NCI-H2107 treated with DMSO at 0.1 percent for 48 hours (cell line): ENCODE results near the gene PGAP6.
"Not testable (repeated sequence)": the region's sequence is repeated elsewhere in the genome, so short reads cannot be mapped to it uniquely, and the experiment has no call there.

Experiments used
- DNase-seq: peaks from one replicate; lab custom pipeline; 2025; ENCODE audit not compliant: unreplicated experiment; lab: John Stamatoyannopoulos, UW

The PGAP6 gene

GRCh38 chr16:379961-380761, 1.6 kb downstream of the PGAP6 start:
- no peak for DNase-seq

- DNase-seq: peak; percentile 95
These were observed 2.4 kb downstream of the PGAP6 start for GRCh38 chr16:379183-379960.

- no peak for DNase-seq
These were observed 3.0 kb downstream of the PGAP6 start for GRCh38 chr16:378821-379182.

DNA sequence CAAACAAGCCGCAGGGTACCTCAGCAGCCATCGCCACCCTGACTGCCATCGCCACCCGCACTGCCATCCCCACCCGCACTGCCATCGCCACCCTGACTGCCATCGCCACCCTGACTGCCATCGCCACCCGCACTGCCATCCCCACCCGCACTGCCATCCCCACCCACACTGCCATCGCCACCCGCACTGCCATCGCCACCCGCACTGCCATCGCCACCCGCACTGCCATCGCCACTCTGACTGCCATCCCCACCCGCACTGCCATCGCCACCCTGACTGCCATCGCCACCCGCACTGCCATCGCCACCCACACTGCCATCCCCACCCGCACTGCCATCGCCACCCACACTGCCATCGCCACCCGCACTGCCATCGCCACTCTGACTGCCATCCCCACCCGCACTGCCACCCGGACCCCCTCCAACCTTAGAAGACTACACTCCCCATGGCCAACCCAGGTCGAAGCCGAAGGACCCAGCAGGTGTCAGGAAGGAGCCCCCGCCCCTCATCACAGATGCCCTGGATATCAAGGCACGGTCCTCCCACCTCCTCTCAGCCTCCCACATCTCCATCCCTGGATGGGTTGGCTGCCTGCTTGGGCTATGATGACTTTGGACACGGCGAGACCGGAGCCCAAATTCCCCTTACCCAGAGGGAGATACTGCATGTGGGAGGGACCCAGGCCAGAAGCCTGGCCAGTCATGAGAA, 3.5 kb downstream of the PGAP6 start:
- DNase-seq: not testable (repeated sequence)

- no peak for DNase-seq
These were observed 4.3 kb downstream of the PGAP6 start for GRCh38 chr16:377419-377951.

- no peak for DNase-seq
These were observed 4.9 kb downstream of the PGAP6 start for GRCh38 chr16:376817-377418.

DNA sequence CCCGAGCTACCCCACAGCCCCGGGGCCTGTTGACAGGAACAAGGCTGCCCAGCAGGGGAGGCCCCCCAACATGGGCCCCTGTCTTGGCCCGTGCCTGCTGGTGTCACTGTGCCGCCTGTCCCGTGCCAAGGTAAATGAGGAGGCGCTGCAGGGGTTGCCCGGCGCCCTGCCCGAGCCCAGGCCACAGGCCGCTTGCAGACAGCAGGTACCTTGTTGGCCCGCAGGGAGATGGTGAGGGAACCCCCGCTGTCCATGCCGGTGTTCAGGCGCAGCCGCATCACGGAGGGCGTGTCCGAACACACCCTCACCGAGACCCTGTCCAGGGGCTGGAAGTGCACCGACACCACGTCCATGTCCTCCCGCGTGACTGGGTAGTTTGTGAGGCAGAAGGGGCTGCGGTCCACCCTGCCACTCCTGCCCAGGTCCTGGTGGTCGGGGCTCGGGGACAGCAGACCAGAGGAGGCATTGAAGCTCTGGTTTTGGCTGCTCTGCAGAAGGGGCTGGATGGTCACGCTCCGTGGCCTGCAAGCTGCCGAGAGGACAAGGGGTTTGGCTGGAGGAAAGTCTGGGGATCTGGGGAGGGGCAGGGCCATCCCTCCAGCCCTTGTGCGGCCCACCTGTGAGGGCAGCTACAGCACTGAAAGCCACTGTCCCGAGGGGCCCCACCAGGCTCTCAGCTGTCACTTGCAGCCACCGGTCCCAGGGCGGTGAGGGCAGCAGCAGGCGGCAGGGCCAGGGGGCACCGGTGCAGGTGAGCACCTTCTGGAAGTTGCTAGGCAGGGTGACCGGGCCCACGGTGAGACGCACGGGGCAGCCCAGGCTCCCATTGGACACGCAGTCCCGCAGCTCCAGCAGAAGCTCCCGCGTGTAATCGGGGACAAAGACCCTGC, 5.6 kb downstream of the PGAP6 start:
- no peak for DNase-seq

DNA sequence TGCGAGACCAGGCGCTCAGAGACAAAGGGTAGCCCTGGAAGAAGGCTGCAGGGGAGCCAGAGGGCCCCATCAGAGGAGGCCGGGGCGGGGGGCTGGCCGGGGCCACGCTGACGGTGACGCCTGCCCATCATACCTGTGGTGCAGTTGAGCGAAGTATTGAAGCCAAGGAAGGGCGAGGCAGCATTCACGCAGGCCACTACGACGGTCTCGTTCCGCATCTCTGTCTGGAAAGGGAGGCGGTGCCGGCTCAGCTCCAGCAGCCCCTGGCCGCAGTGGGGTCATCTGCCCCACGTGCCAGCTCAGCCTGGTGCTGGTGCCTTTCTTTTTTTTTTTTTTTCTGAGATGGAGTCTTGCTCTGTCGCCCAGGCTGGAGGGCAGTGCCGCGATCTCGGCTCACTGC, 6.6 kb downstream of the PGAP6 start:
- no peak for DNase-seq

- no peak for DNase-seq
These were observed 7.2 kb downstream of the PGAP6 start for GRCh38 chr16:374616-374926.

DNA sequence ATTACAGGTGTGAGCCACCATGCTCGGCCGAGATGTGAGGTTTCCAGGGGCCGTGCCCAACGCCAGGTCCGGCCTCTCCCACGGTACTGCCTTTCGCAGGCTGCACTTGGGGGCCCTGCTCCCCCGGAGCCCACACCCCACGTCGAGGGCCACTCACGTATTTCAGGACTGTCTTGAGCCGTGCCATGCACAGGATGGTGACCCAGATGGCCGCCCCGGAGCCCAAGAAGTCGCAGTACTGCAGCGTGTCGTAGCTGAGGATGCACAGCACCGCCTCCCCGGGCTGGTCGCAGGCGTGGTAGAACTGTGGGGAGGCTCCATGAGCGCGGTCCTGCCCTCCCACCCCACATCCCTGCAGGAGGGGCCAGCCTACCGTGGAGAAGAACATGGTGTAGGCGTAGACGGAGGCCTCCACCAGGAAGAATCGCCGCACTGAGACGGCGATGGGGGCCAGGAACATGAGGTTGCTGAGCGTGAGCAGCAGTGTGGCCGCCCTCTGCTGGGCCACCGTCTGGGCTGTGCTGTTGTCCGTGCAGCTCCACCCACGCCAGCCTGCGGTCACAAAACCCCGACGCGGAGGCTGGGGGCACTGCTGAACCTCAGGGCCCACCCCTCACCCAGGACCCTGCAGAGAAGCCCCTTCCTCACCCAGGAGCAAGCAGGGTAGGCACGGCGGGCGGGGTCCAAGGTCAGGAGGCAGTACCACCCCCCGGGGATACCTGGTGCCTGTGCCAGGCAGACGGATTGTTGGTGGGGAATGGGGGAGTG, 7.7 kb downstream of the PGAP6 start:
- no peak for DNase-seq

DNA sequence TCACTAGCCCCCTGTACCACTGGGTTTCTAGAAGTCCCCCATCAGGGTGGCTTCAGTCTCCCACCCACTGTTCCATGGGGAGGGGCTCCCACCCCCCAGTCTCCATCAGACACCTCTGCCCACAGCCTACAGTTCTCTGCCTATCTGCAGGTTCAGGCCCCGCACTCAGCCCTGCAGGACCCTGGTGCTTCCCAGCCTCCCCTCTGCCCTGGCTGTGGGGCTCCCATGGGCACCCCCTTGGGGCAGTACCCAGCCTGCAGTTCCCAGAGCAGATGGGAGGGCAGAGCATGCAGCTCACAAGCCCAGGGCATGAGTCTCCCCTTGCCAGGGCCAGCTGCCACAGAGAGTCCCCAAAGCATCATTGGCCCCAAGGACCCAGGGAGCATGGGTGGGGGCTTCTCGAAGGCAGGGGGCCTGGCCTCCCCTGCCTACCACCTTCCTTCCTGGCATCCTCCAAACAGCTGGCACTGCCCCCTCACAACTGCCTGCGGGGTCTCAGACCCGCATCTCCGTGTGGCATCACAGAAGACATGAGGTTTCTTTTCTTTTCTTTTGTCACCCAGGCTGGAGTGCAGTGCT, 8.7 kb downstream of the PGAP6 start:
- no peak for DNase-seq

DNA sequence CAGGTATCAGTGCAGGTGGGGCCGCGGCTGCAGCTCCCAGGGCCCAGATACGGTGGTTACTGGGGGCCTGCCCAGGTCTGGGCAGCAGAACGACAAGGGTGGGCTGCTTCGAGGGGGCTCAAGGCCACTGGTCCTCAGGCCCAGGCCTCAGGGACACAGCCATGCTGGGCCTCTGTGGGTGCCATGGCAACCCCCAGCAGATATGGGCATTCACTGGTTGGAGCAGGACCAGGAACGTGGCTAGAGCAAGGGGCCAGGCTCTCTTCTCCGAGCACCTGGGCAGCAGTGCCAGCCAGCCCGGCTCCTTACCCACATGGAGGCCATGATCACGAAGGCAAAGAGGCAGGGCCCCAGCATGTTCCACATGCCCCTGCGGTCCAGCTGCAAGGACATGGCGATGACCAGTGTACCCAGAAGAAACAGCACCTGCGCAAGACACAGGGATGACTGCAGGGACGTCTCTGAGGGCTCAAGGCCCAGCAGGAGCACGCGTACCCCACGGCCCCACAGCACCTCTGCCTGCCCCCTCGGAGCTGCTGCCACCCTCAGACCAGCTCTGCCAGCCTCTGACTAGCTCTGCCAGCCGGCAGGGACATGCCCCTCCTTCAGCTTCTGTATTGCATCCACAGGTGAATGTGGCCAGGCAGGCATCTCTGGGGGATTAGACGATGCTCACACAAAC, 9.3 kb downstream of the PGAP6 start:
- DNase-seq: no peak

GRCh38 chr16:371515-372301, 10.1 kb downstream of the PGAP6 start:
- peak; percentile 77 for DNase-seq

- no peak for DNase-seq
These were observed 10.7 kb downstream of the PGAP6 start for GRCh38 chr16:370979-371514.

- DNase-seq: peak; percentile 83
These were observed 11.3 kb downstream of the PGAP6 start, which contains the start of gene MRPL28 for GRCh38 chr16:370443-370842. Gene MRPL28 (minus strand): TSS chr16:370538. CDS start chr16:370218, 320 bp downstream.

- no peak for DNase-seq
These were observed 11.8 kb downstream of the PGAP6 start for GRCh38 chr16:369866-370436.

DNA sequence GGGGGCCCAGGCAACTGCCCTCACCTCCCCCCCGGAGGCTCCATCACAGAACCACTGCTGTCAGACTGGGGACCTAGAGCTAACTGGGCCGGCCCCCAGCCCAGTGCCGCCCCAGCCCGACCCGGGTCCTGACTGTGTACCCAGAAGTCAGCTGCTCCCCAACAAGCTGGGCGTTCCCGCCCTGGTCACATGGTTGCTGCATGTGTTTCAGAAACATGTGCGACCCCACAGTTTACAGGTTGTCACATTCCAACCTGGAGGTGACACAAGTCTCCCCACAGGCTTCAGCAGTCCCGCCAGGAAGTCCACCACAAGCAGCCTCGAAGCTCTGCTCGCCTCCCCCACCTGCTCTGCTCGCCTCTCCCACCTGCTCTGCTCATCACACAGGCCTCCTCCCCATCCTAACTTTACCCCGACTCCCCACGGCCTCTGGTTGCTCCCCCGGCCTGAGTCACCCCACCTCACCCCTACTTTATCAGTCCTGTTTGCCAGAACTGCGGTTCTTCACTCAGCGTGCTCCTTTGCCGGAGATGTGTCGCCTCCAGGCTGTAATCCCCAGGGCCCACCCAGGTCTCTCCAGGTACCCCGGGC, 12.4 kb downstream of the PGAP6 start:
- no peak for DNase-seq
